Measurements from ENCODE around the gene USP34. TPM values are rescaled to one million over a fixed set of nuclear protein-coding genes. Genes with fewer than 3 reads are reported as not detected.

The USP34 gene
- total RNA-seq, 1 donor from 2014 or later = 104 TPM

GRCh38 chr2:61145990-61146389 lies 324.9 kb downstream of the USP34 start:
- peaks cover 6% of the 10 kb centered on the region for H3K9me3 Mint-ChIP-seq (ENCODE audit: unreplicated experiment)
- no peak overlapping the region for H3K27ac Mint-ChIP-seq (ENCODE audit: unreplicated experiment)
- peaks cover 4% of the 10 kb centered on the region for H3K36me3 Mint-ChIP-seq (ENCODE audit: unreplicated experiment)
- TF ChIP-seq CTCF (IDR thresholded peaks at IDR 0.05; ENCODE audit: partially characterized antibody, unreplicated experiment) = no peak
- H3K27me3 Mint-ChIP-seq (ENCODE audit: unreplicated experiment) = peaks cover 4% of the 10 kb centered on the region
- no peak for DNase-seq
- H3K4me1 Mint-ChIP-seq (ENCODE audit: low read depth, unreplicated experiment) = no peaks in the 10 kb centered on the region
- H3K4me3 Mint-ChIP-seq (ENCODE audit: unreplicated experiment) = peak overlapping the region; percentile 64

GRCh38 chr2:61144697-61145268 lies 326.1 kb downstream of the USP34 start:
- Mint-ChIP-seq H3K9me3 (ENCODE audit: unreplicated experiment) (peaks cover 4% of the 10 kb centered on the region), H3K27me3 (ENCODE audit: unreplicated experiment) (peaks cover 4% of the 10 kb centered on the region), H3K27ac (ENCODE audit: unreplicated experiment) (peak overlapping the region; percentile 93), H3K4me1 (ENCODE audit: low read depth, unreplicated experiment) (no peaks in the 10 kb centered on the region), H3K36me3 (ENCODE audit: unreplicated experiment) (no peaks in the 10 kb centered on the region), H3K4me3 (ENCODE audit: unreplicated experiment) (peak overlapping the region; percentile 91)
- DNase-seq = peak; percentile 96
- TF ChIP-seq CTCF (IDR thresholded peaks at IDR 0.05; ENCODE audit: partially characterized antibody, unreplicated experiment) = no peak

- Mint-ChIP-seq H3K36me3 (ENCODE audit: unreplicated experiment) (no peaks in the 10 kb centered on the region), H3K27me3 (ENCODE audit: unreplicated experiment) (peaks cover 6% of the 10 kb centered on the region), H3K27ac (ENCODE audit: unreplicated experiment) (no peak overlapping the region), H3K4me1 (ENCODE audit: low read depth, unreplicated experiment) (no peaks in the 10 kb centered on the region), H3K4me3 (ENCODE audit: unreplicated experiment) (no peak overlapping the region), H3K9me3 (ENCODE audit: unreplicated experiment) (peaks cover 4% of the 10 kb centered on the region)
- no peak for DNase-seq
- TF ChIP-seq CTCF (IDR thresholded peaks at IDR 0.05; ENCODE audit: partially characterized antibody, unreplicated experiment) = no peak
Observed at GRCh38 chr2:61141151-61141550, 329.7 kb downstream of the USP34 start.

- Mint-ChIP-seq H3K9me3 (ENCODE audit: unreplicated experiment) (no peaks in the 10 kb centered on the region), H3K4me3 (ENCODE audit: unreplicated experiment) (no peak overlapping the region), H3K36me3 (ENCODE audit: unreplicated experiment) (no peaks in the 10 kb centered on the region), H3K4me1 (ENCODE audit: low read depth, unreplicated experiment) (no peaks in the 10 kb centered on the region), H3K27ac (ENCODE audit: unreplicated experiment) (no peak overlapping the region), H3K27me3 (ENCODE audit: unreplicated experiment) (peaks cover 2% of the 10 kb centered on the region)
- TF ChIP-seq CTCF (IDR thresholded peaks at IDR 0.05; ENCODE audit: partially characterized antibody, unreplicated experiment) = no peak
- no peak for DNase-seq
Observed at GRCh38 chr2:61138859-61139258, 332.0 kb downstream of the USP34 start.

Other genes starting within 250 kb of the USP34 start
- 103 TPM for gene XPO1, start 67.3 kb upstream of the USP34 start, total RNA-seq (ENCODE audit: unreplicated experiment)